ENCODE measurements around the gene GUCA1C. TPM values are rescaled to one million over a fixed set of nuclear protein-coding genes. Genes with fewer than 3 reads are reported as not detected.

The GUCA1C gene
- total and polyA plus RNA-seq, 2 of the 8 experiments (the other 6 are each of a cell fraction or from before 2014, with no cell fraction given), result not detected

- TF ChIP-seq CHD7 (IDR thresholded peaks at IDR 0.05; ENCODE audit: insufficient replicate concordance, low read length), result no peak
- TF ChIP-seq KDM4A (IDR thresholded peaks at IDR 0.05; ENCODE audit: low read depth, low read length, severe bottlenecking), result no peak
Observed at GRCh38 chr3:108887777-108888176, 65.9 kb downstream of the GUCA1C start (continued).
